HepG2 (cell line): ENCODE data around the gene MAPK8IP3. TPM values are rescaled to one million over a fixed set of nuclear protein-coding genes. Genes with fewer than 3 reads are reported as not detected.

Experiments
- FOSL2 ChIP-seq: sonication (generic); formaldehyde crosslinking; IDR thresholded peaks from 2 replicates; pipeline ENCODE4 v1.4.0; 2020; ENCODE audit warnings: missing genetic modification reagents
- FOXA3 ChIP-seq: IDR thresholded peaks from 2 replicates; pipeline ENCODE4 v1.6.1; 2016; ENCODE audit warnings: missing genetic modification reagents, missing compliant biosample characterization
- JUN ChIP-seq: sonication (generic); formaldehyde crosslinking; IDR thresholded peaks from 2 replicates; pipeline ENCODE4 v1.4.0; 2020; ENCODE audit warnings: mild to moderate bottlenecking, missing genetic modification reagents
- KDM5B ChIP-seq: sonication (generic); formaldehyde crosslinking; IDR thresholded peaks from 2 replicates; pipeline ENCODE4 v1.4.0; 2020; ENCODE audit warnings: missing genetic modification reagents, mild to moderate bottlenecking, borderline replicate concordance
- NCOA2 ChIP-seq: sonication (generic); formaldehyde crosslinking; IDR thresholded peaks from 2 replicates; pipeline ENCODE4 v1.8.0; 2022; ENCODE audit warnings: inconsistent platforms
- PRPF4 ChIP-seq: fragments of 200-400 bp; formaldehyde crosslinking; IDR thresholded peaks from 2 replicates; pipeline ENCODE4 v1.6.1; 2016; ENCODE audit warnings: low read length, low read depth; ENCODE audit not compliant: poor library complexity, severe bottlenecking
- RERE ChIP-seq: IDR thresholded peaks from 2 replicates; pipeline ENCODE4 v1.6.1; 2016; ENCODE audit warnings: low read depth, missing genetic modification reagents, missing compliant biosample characterization
- THRA ChIP-seq: sonication (generic); formaldehyde crosslinking; IDR thresholded peaks from 2 replicates; pipeline ENCODE4 v1.4.0; 2020; ENCODE audit warnings: missing genetic modification reagents, borderline replicate concordance
- ZBTB38 ChIP-seq: sonication (generic); formaldehyde crosslinking; IDR thresholded peaks from 2 replicates; pipeline ENCODE4 v1.5.1; 2020; ENCODE audit warnings: mild to moderate bottlenecking, missing genetic modification reagents
- ZGPAT ChIP-seq: IDR thresholded peaks from 2 replicates; pipeline ENCODE4 v1.6.1; 2016; ENCODE audit warnings: mild to moderate bottlenecking
- ZMYM3 ChIP-seq: sonication (generic); formaldehyde crosslinking; IDR thresholded peaks from 2 replicates; pipeline ENCODE4 v1.5.1; 2020; ENCODE audit warnings: mild to moderate bottlenecking, missing genetic modification reagents
- ZNF510 ChIP-seq: sonication (generic); formaldehyde crosslinking; IDR thresholded peaks from 2 replicates; pipeline ENCODE4 v1.4.0; 2020; ENCODE audit warnings: low read depth, mild to moderate bottlenecking, missing genetic modification reagents
- ZNF646 ChIP-seq: sonication (generic); formaldehyde crosslinking; IDR thresholded peaks from 2 replicates; pipeline ENCODE4 v1.9.0; 2021; ENCODE audit warnings: mild to moderate bottlenecking, missing genetic modification reagents
- ZSCAN12 ChIP-seq: sonication (generic); formaldehyde crosslinking; IDR thresholded peaks from 2 replicates; pipeline ENCODE4 v1.9.0; 2021; ENCODE audit warnings: mild to moderate bottlenecking, missing genetic modification reagents
- polyA plus RNA-seq, 8 experiments: library from polyadenylated mRNA; depleted of rRNA in 3 of 8; stranded (reverse) in 7 of 8; unstranded in 1 of 8; fragments of >200 nt; fragmentation: Illumina TruSeq in 4 of 8; extraction: Trizol in 4 of 8; gene quantifications; 2 replicates each; pipeline versions ENCODE4 v1.2.1 to v1.2.3, GENCODE V29; 2011 to 2016; ENCODE audit warnings: low read depth in 4 of 8, missing spikeins in 1 of 8, mixed read lengths in 1 of 8; ENCODE audit not compliant: insufficient read depth in 1 of 8
- total RNA-seq, 5 experiments: library from RNA; depleted of rRNA; stranded (reverse); fragments of >200 nt; fragmentation: Illumina TruSeq; extraction: Trizol; gene quantifications; 2 replicates each; pipeline ENCODE4 v1.2.3, GENCODE V29; 2016; ENCODE audit warnings: low read depth in 1 of 5

MAPK8IP3 gene
- total and polyA plus RNA-seq, 2 of the 13 experiments (the other 11 are each of a cell fraction or from before 2014, with no cell fraction given) = 25.1 to 41.7 TPM

GRCh38 chr16:1705688-1706385 lies at the start of gene MAPK8IP3 (continued):
- TF ChIP-seq ZNF646 (CRISPR knock-in tag) = no peak
- TF ChIP-seq KDM5B (CRISPR knock-in tag) = peak; percentile 77; the same call in 1 of the 2 replicates
- TF ChIP-seq ZBTB38 (CRISPR knock-in tag) = peak; percentile 82
- TF ChIP-seq ZGPAT = 0 out of 2 replicates have a peak, but pooled peaks have one; percentile 25
- no peak for TF ChIP-seq PRPF4
- no peak for TF ChIP-seq ZNF510 (CRISPR knock-in tag)
- peak; percentile 61 for TF ChIP-seq FOXA3 (CRISPR knock-in tag)
- no peak for TF ChIP-seq ZMYM3
- peak; percentile 23; the same call in 1 of the 2 replicates for TF ChIP-seq NCOA2 (CRISPR knock-in tag)
- 0 out of 2 replicates have a peak, but pooled peaks have one; percentile 26 for TF ChIP-seq FOSL2
- TF ChIP-seq JUN (CRISPR knock-in tag) = peak; percentile 64; the same call in 1 of the 2 replicates
- 0 out of 2 replicates have a peak, but pooled peaks have one; percentile 44 for TF ChIP-seq THRA (CRISPR knock-in tag)
- TF ChIP-seq RERE (CRISPR knock-in tag) = no peak; the same call in 1 of the 2 replicates
- peak; percentile 68; the same call in 1 of the 2 replicates for TF ChIP-seq ZSCAN12 (CRISPR knock-in tag)
